Stimulated activated CD4-positive, alpha-beta T cell treated with anti-CD3 and anti-CD28 coated beads, Interleukin-12 subunit alpha, Interleukin-12 subunit beta, amount 100 ng/mL, for 4 hours (primary cell): ENCODE data around the gene GPR55.

Experiments
- DNase-seq: peaks from one replicate; pipeline ENCODE4 v3.0.0-alpha.2; 2020

Gene GPR55

GRCh38 chr2:230865766-230866755 lies 59.0 kb downstream of the GPR55 start:
- DNase-seq, result no peak

GRCh38 chr2:230865307-230865765 lies 59.7 kb downstream of the GPR55 start:
- no peak for DNase-seq

GRCh38 chr2:230864605-230865306 lies 60.3 kb downstream of the GPR55 start, which contains the start of gene ITM2C:
TSS of gene ITM2C (plus strand) at chr2:230864942. CDS start at chr2:230865026, 84 bp downstream.
- peak; percentile 71 for DNase-seq

DNA sequence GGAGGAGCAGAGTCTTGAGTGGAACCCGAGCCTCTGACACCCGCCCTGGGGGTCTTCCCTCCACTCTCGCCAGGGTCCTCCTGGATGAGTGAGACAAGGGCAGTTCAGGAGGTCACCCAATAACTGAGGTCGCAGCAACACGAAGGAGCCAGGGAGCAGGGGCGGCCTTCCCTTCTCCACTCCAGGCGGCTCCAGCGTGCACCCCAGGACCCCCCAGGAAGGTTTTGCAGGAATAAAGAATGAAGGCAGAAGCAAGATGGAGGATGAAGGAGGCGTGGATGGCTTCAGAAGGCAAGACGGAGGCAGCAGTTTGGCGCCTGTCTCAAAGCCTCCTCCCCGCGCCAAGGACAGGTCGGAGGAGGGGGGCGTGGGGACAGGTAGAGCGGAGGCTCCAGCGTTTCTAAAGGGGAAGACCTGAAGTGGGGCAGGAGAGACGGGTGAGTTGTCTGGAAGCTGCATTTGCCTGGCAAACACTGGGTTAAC lies 60.9 kb downstream of the GPR55 start:
- no peak for DNase-seq

GRCh38 chr2:230863442-230864121 lies 61.5 kb downstream of the GPR55 start:
- no peak for DNase-seq

DNA sequence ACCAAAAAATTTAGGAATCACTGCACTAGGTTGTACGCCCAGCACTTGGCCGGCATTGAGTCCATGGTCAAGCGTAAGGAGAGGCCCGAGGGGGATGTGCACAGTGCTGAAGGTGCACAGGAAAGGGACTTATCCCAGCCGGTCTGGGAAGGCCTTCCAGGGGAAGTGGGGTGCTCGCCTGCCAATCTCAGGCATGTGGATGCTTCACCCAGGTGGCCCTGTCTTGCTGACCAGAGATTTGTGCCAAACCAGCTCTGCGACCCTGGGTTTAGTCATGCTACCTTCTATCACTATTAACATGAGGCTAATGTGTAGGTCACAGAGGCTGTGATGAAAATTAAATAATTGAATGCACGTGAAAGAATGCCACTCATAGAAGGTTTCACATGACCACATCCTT lies 62.0 kb downstream of the GPR55 start:
- DNase-seq, result no peak

- no peak for DNase-seq
Measured at GRCh38 chr2:230862292-230862691, 62.8 kb downstream of the GPR55 start.

- DNase-seq, result no peak
Measured at GRCh38 chr2:230861552-230862255, 63.3 kb downstream of the GPR55 start.
